ENCODE measurements around the gene OR6C65.

Gene OR6C65

GRCh38 chr12:55448825-55449224, 48.5 kb downstream of the OR6C65 start:
- DNase-seq, result no peak
